Liver (tissue), 9 donors: ENCODE measurements around the gene DEFB112. TPM values are rescaled to one million over a fixed set of nuclear protein-coding genes. Genes with fewer than 3 reads are reported as not detected.
A peak's percentile ranks its signal among the peaks of the same experiment; 100 is the strongest.

ENCODE experiments used
- DNase-seq: peaks from one replicate; pipeline ENCODE4 v3.0.0-alpha.2; 2017; ENCODE audit warnings: low spot score
- H3K27ac ChIP-seq, 2 donors: one replicate each; pipeline ENCODE4 v1.7.0; 2013; ENCODE audit warnings: inconsistent platforms in 2 of 2, low read length in 2 of 2, control low read depth in 1 of 2, low read depth in 1 of 2, mild to moderate bottlenecking in 1 of 2
- H3K27me3 ChIP-seq, 4 donors: one replicate each; pipeline versions ENCODE4 v1.6.1 to v1.7.0; 2013; ENCODE audit warnings: low read length in 3 of 4, inconsistent platforms in 1 of 4, mild to moderate bottlenecking in 1 of 4, moderate library complexity in 1 of 4; ENCODE audit not compliant: control insufficient read depth in 4 of 4, insufficient read depth in 4 of 4
- H3K36me3 ChIP-seq, 4 donors: one replicate each; pipeline versions ENCODE4 v1.6.1 to v1.7.0; 2013; ENCODE audit warnings: low read length in 3 of 4, mild to moderate bottlenecking in 3 of 4, low read depth in 1 of 4, moderate library complexity in 1 of 4; ENCODE audit not compliant: control insufficient read depth in 4 of 4, insufficient read depth in 3 of 4
- H3K4me1 ChIP-seq, 4 donors: one replicate each; pipeline versions ENCODE4 v1.6.1 to v1.7.0; 2013; ENCODE audit warnings: low read length in 3 of 4, mild to moderate bottlenecking in 3 of 4, moderate library complexity in 1 of 4; ENCODE audit not compliant: control insufficient read depth in 4 of 4, insufficient read depth in 4 of 4
- H3K4me3 ChIP-seq, 3 donors: one replicate each; pipeline versions ENCODE4 v1.6.1 to v1.7.0; 2013; ENCODE audit warnings: low read length in 3 of 3, control low read depth in 1 of 3, low read depth in 1 of 3, mild to moderate bottlenecking in 1 of 3
- H3K9ac ChIP-seq, 2 donors: one replicate each; pipeline ENCODE4 v1.7.0; 2013; ENCODE audit warnings: low read length in 2 of 2, mild to moderate bottlenecking in 2 of 2, moderate library complexity in 2 of 2, control low read depth in 1 of 2, low read depth in 1 of 2
- H3K9me3 ChIP-seq, 4 donors: one replicate each; pipeline versions ENCODE4 v1.6.1 to v1.7.0; 2013; ENCODE audit warnings: low read length in 3 of 4; ENCODE audit not compliant: control insufficient read depth in 4 of 4
- EGR1 ChIP-seq, 2 donors: IDR thresholded peaks; 2 replicates each; pipeline ENCODE4 v1.6.1; 2016 to 2018; ENCODE audit warnings: antibody characterized with exemption in 2 of 2, low read depth in 2 of 2
- FOXA1 ChIP-seq: IDR thresholded peaks from 2 replicates; pipeline ENCODE4 v1.6.1; 2016; ENCODE audit warnings: antibody characterized with exemption
- FOXA2 ChIP-seq: IDR thresholded peaks from 2 replicates; pipeline ENCODE4 v1.6.1; 2016; ENCODE audit warnings: antibody characterized with exemption
- GABPA ChIP-seq, 2 donors: IDR thresholded peaks in 1 of 2; conservative IDR thresholded peaks in 1 of 2; 2 replicates each; pipeline ENCODE4 v1.6.1; 2016; ENCODE audit warnings: antibody characterized with exemption in 2 of 2, mild to moderate bottlenecking in 1 of 2, moderate library complexity in 1 of 2
- HNF4A ChIP-seq, 2 donors: conservative IDR thresholded peaks; 2 replicates each; pipeline ENCODE4 v1.6.1; 2016; ENCODE audit warnings: antibody characterized with exemption in 2 of 2, mild to moderate bottlenecking in 2 of 2
- HNF4G ChIP-seq: IDR thresholded peaks from 2 replicates; pipeline ENCODE4 v1.6.1; 2016; ENCODE audit warnings: antibody characterized with exemption
- JUND ChIP-seq, 2 donors: IDR thresholded peaks; 2 replicates each; pipeline ENCODE4 v1.6.1; 2016; ENCODE audit warnings: antibody characterized with exemption in 2 of 2
- NR2F2 ChIP-seq: IDR thresholded peaks from 2 replicates; pipeline ENCODE4 v1.6.1; 2016; ENCODE audit warnings: antibody characterized with exemption
- RAD21 ChIP-seq, 2 donors: IDR thresholded peaks; 2 replicates each; pipeline ENCODE4 v1.6.1; 2016; ENCODE audit warnings: antibody characterized with exemption in 2 of 2, mild to moderate bottlenecking in 2 of 2
- RXRA ChIP-seq, 2 donors: IDR thresholded peaks; 2 replicates each; pipeline ENCODE4 v1.6.1; 2017 to 2018; ENCODE audit warnings: antibody characterized with exemption in 2 of 2, mild to moderate bottlenecking in 1 of 2
- SP1 ChIP-seq: IDR thresholded peaks from 2 replicates; pipeline ENCODE4 v1.6.1; 2018; ENCODE audit warnings: antibody characterized with exemption, mild to moderate bottlenecking
- TAF1 ChIP-seq: conservative IDR thresholded peaks from 2 replicates; pipeline ENCODE4 v1.6.1; 2016; ENCODE audit warnings: antibody characterized with exemption, mild to moderate bottlenecking
- YY1 ChIP-seq: IDR thresholded peaks from 2 replicates; pipeline ENCODE4 v1.6.1; 2016; ENCODE audit warnings: antibody characterized with exemption, mild to moderate bottlenecking
- WGBS: extraction: QIAGEN DNeasy Blood & Tissue Kit; methylation state at CpG from one replicate; pipeline ENCODE4 v1.1.7; 2013; 5-methylcytosine and 5-hydroxymethylcytosine counted together
- polyA plus RNA-seq, 2 donors: library from polyadenylated mRNA; stranded (reverse) in 1 of 2; unstranded in 1 of 2; fragments of 200-250 nt in 1 of 2; fragments of >200 nt in 1 of 2; fragmentation: Nextera tagmentation in 1 of 2; extraction: Ambion mirVana in 1 of 2; gene quantifications; one replicate each; pipeline versions ENCODE4 v1.2.1 to v1.2.3, GENCODE V29; 2013 to 2015
- total RNA-seq, 2 donors: library from RNA; depleted of rRNA; stranded (reverse); fragments of >200 nt; gene quantifications; one replicate each; pipeline ENCODE4 v1.2.3, GENCODE V29; 2014
- TF ChIP-seq, protein P1 (sequence below): IDR thresholded peaks from 2 replicates; pipeline ENCODE4 v1.6.1; 2016; ENCODE audit warnings: antibody characterized with exemption
- TF ChIP-seq, protein P2 (sequence below): IDR thresholded peaks from 2 replicates; pipeline ENCODE4 v1.6.1; 2016; ENCODE audit warnings: antibody characterized with exemption
- TF ChIP-seq, protein P3 (sequence below): IDR thresholded peaks from 2 replicates; pipeline ENCODE4 v1.6.1; 2016; ENCODE audit warnings: antibody characterized with exemption
- TF ChIP-seq, protein P4 (sequence below): IDR thresholded peaks from 2 replicates; pipeline ENCODE4 v1.6.1; 2016; ENCODE audit warnings: antibody characterized with exemption, mild to moderate bottlenecking
- TF ChIP-seq, protein P5 (sequence below): fragments of 150-350 bp; IDR thresholded peaks from 2 replicates; pipeline ENCODE4 v1.5.1; 2017; ENCODE audit warnings: improper control_type of control experiment, low read depth, low read length; ENCODE audit not compliant: missing input control
- donor health status: healthy.
- donor health status: healthy.
- donor health status: healthy.
- donor health status: healthy.
- donor health status: healthy.

DEFB112 gene
- total and polyA plus RNA-seq, 4 donors = not detected

DNA sequence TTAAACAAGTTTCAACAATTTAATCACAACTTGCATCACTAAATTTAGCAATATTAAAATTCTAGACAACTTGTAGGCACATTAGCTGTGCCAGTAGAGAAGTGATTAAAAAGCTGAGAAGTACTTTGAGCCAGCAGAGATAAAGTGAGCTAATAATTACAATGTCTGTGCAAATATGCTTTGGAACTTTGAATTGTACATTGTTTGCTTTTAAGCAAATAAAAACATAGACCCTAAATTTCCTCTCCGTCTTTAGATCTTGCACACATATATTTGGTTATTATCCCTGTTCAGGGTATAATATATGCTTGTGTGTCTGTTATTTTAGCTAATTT lies 44.2 kb upstream of the DEFB112 start:
- peak overlapping the region; percentile 87 to 93 for H3K27ac ChIP-seq
- 31% methylated on average over 1 of the region's 1 CpG for WGBS
- H3K4me1 ChIP-seq = peaks cover 2 to 27% (median 14%) of the 10 kb centered on the region in 4 donors
- H3K36me3 ChIP-seq = peaks cover 0 to under 1% (median 0%) of the 10 kb centered on the region in 4 donors
- H3K27me3 ChIP-seq = no peaks in the 10 kb centered on the region
- no peak for DNase-seq
- peak overlapping the region in 2 of 3 donors; percentile 33 to 36 for H3K4me3 ChIP-seq
- TF ChIP-seq, protein P1, sequence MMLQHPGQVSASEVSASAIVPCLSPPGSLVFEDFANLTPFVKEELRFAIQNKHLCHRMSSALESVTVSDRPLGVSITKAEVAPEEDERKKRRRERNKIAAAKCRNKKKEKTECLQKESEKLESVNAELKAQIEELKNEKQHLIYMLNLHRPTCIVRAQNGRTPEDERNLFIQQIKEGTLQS = no peak
- TF ChIP-seq RXRA (IDR thresholded peaks at IDR 0.05) (no peak), JUND (IDR thresholded peaks at IDR 0.05) (peak; percentile 14 to 27), SP1 (peak; percentile 5), HNF4A (conservative IDR thresholded peaks at IDR 0.05) (peak; percentile 45 to 67), HNF4G (no peak), TAF1 (no peak), NR2F2 (no peak), FOXA1 (no peak), GABPA (IDR thresholded peaks at IDR 0.05 in 1 of 2, conservative IDR thresholded peaks at IDR 0.05 in 1 of 2) (no peak), EGR1 (IDR thresholded peaks at IDR 0.05; ENCODE audit: low read depth in 2 of 2) (no peak), YY1 (no peak), FOXA2 (peak; percentile 67), RAD21 (IDR thresholded peaks at IDR 0.05) (no peak)
- TF ChIP-seq, protein P2, sequence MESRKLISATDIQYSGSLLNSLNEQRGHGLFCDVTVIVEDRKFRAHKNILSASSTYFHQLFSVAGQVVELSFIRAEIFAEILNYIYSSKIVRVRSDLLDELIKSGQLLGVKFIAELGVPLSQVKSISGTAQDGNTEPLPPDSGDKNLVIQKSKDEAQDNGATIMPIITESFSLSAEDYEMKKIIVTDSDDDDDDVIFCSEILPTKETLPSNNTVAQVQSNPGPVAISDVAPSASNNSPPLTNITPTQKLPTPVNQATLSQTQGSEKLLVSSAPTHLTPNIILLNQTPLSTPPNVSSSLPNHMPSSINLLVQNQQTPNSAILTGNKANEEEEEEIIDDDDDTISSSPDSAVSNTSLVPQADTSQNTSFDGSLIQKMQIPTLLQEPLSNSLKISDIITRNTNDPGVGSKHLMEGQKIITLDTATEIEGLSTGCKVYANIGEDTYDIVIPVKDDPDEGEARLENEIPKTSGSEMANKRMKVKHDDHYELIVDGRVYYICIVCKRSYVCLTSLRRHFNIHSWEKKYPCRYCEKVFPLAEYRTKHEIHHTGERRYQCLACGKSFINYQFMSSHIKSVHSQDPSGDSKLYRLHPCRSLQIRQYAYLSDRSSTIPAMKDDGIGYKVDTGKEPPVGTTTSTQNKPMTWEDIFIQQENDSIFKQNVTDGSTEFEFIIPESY = no peak
- TF ChIP-seq, protein P3, sequence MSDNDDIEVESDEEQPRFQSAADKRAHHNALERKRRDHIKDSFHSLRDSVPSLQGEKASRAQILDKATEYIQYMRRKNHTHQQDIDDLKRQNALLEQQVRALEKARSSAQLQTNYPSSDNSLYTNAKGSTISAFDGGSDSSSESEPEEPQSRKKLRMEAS = no peak
- TF ChIP-seq, protein P4, sequence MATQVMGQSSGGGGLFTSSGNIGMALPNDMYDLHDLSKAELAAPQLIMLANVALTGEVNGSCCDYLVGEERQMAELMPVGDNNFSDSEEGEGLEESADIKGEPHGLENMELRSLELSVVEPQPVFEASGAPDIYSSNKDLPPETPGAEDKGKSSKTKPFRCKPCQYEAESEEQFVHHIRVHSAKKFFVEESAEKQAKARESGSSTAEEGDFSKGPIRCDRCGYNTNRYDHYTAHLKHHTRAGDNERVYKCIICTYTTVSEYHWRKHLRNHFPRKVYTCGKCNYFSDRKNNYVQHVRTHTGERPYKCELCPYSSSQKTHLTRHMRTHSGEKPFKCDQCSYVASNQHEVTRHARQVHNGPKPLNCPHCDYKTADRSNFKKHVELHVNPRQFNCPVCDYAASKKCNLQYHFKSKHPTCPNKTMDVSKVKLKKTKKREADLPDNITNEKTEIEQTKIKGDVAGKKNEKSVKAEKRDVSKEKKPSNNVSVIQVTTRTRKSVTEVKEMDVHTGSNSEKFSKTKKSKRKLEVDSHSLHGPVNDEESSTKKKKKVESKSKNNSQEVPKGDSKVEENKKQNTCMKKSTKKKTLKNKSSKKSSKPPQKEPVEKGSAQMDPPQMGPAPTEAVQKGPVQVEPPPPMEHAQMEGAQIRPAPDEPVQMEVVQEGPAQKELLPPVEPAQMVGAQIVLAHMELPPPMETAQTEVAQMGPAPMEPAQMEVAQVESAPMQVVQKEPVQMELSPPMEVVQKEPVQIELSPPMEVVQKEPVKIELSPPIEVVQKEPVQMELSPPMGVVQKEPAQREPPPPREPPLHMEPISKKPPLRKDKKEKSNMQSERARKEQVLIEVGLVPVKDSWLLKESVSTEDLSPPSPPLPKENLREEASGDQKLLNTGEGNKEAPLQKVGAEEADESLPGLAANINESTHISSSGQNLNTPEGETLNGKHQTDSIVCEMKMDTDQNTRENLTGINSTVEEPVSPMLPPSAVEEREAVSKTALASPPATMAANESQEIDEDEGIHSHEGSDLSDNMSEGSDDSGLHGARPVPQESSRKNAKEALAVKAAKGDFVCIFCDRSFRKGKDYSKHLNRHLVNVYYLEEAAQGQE = peak; percentile 11
- TF ChIP-seq, protein P5, sequence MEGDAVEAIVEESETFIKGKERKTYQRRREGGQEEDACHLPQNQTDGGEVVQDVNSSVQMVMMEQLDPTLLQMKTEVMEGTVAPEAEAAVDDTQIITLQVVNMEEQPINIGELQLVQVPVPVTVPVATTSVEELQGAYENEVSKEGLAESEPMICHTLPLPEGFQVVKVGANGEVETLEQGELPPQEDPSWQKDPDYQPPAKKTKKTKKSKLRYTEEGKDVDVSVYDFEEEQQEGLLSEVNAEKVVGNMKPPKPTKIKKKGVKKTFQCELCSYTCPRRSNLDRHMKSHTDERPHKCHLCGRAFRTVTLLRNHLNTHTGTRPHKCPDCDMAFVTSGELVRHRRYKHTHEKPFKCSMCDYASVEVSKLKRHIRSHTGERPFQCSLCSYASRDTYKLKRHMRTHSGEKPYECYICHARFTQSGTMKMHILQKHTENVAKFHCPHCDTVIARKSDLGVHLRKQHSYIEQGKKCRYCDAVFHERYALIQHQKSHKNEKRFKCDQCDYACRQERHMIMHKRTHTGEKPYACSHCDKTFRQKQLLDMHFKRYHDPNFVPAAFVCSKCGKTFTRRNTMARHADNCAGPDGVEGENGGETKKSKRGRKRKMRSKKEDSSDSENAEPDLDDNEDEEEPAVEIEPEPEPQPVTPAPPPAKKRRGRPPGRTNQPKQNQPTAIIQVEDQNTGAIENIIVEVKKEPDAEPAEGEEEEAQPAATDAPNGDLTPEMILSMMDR = no peak
- no peaks in the 10 kb centered on the region for H3K9me3 ChIP-seq
- peak overlapping the region in 1 of 2 donors; percentile 49 for H3K9ac ChIP-seq
